GM23338 (cell line): ENCODE data around the gene XRCC4. TPM values are rescaled to one million over a fixed set of nuclear protein-coding genes. Genes with fewer than 3 reads are reported as not detected.

ENCODE experiments used
- ATAC-seq: fragments of 200-7000 bp; cut with Tn5 transposase; 3 replicates; pipeline ENCODE4 v1.9.1; 2020
- DNase-seq: peaks from one replicate; pipeline ENCODE4 v3.0.0-alpha.2; 2015; ENCODE audit warnings: low spot score
- H2AFZ ChIP-seq: fragments of 200-600 bp; sonication (generic); 2 replicates; pipeline ENCODE4 v1.8.0; 2016; ENCODE audit warnings: antibody characterized with exemption, mild to moderate bottlenecking, moderate library complexity
- H3F3A ChIP-seq: fragments of 200-600 bp; sonication (generic); replicated peaks from 2 replicates; pipeline ENCODE4 v1.8.0; 2017; ENCODE audit warnings: antibody characterized with exemption, mixed run types, low read depth
- H3K27ac ChIP-seq: fragments of 200-600 bp; sonication (generic); 2 replicates; pipeline ENCODE4 v1.6.1; 2016; ENCODE audit warnings: low read depth
- H3K27me3 ChIP-seq: fragments of 200-600 bp; sonication (generic); 2 replicates; pipeline ENCODE4 v1.8.0; 2016; ENCODE audit warnings: mild to moderate bottlenecking, mixed run types, moderate library complexity; ENCODE audit not compliant: insufficient read depth
- H3K36me3 ChIP-seq: fragments of 200-600 bp; sonication (generic); 2 replicates; pipeline ENCODE4 v1.8.0; 2016; ENCODE audit warnings: mild to moderate bottlenecking; ENCODE audit not compliant: insufficient read depth
- H3K4me1 ChIP-seq: fragments of 200-600 bp; sonication (generic); 2 replicates; pipeline ENCODE4 v1.8.0; 2016; ENCODE audit warnings: mild to moderate bottlenecking, moderate library complexity; ENCODE audit not compliant: insufficient read depth
- H3K4me2 ChIP-seq: fragments of 200-600 bp; sonication (generic); 2 replicates; pipeline ENCODE4 v1.7.1; 2017; ENCODE audit warnings: mixed run types
- H3K4me3 ChIP-seq: fragments of 200-600 bp; sonication (generic); 2 replicates; pipeline ENCODE4 v1.6.1; 2016; ENCODE audit warnings: mixed run types
- H3K79me2 ChIP-seq: fragments of 200-600 bp; sonication (generic); replicated peaks from 2 replicates; pipeline ENCODE4 v1.8.0; 2017; ENCODE audit warnings: mild to moderate bottlenecking; ENCODE audit not compliant: insufficient read depth
- H3K9me2 ChIP-seq: fragments of 200-600 bp; sonication (generic); 2 replicates; pipeline ENCODE4 v1.8.0; 2017; ENCODE audit not compliant: insufficient read depth
- H4K20me1 ChIP-seq: fragments of 200-600 bp; sonication (generic); replicated peaks from 2 replicates; pipeline ENCODE4 v1.8.0; 2017; ENCODE audit warnings: mild to moderate bottlenecking; ENCODE audit not compliant: insufficient read depth
- H3K27ac Mint-ChIP-seq: 2 replicates; pipeline ENCODE4 v1.8.0; 2020; ENCODE audit warnings: inconsistent platforms, mild to moderate bottlenecking, moderate library complexity, mixed read lengths
- H3K27me3 Mint-ChIP-seq: 3 replicates; pipeline ENCODE4 v1.8.0; 2022; ENCODE audit warnings: low read depth, mild to moderate bottlenecking, moderate library complexity, mixed read lengths, inconsistent platforms; ENCODE audit not compliant: insufficient read depth, poor library complexity
- H3K36me3 Mint-ChIP-seq: 3 replicates; pipeline ENCODE4 v1.8.0; 2021; ENCODE audit warnings: low read depth, mild to moderate bottlenecking, inconsistent platforms, moderate library complexity, mixed read lengths
- H3K4me1 Mint-ChIP-seq: 3 replicates; pipeline ENCODE4 v1.8.0; 2020; ENCODE audit warnings: mild to moderate bottlenecking, inconsistent platforms, mixed read lengths
- H3K4me3 Mint-ChIP-seq: 3 replicates; pipeline ENCODE4 v1.8.0; 2021; ENCODE audit warnings: moderate library complexity, mild to moderate bottlenecking, inconsistent platforms, mixed read lengths
- H3K9me3 Mint-ChIP-seq: 3 replicates; pipeline ENCODE4 v1.8.0; 2020; ENCODE audit warnings: moderate library complexity, mild to moderate bottlenecking, inconsistent platforms, mixed read lengths
- CREB1 ChIP-seq: fragments of 250-450 bp; sonication (Bioruptor Pico); IDR thresholded peaks from 2 replicates; pipeline ENCODE4 v1.5.0; 2020; ENCODE audit warnings: low read depth, mild to moderate bottlenecking, moderate library complexity
- CTCF ChIP-seq, 2 experiments: fragments of 200-600 bp in 1 of 2; sonication (generic) in 1 of 2; conservative IDR thresholded peaks; 2 replicates each; pipeline versions ENCODE4 v1.5.1 to v1.6.1; 2016 to 2017; ENCODE audit warnings: antibody characterized with exemption in 2 of 2, low read depth in 2 of 2, mild to moderate bottlenecking in 2 of 2, moderate library complexity in 1 of 2
- EZH2 ChIP-seq: fragments of 200-600 bp; sonication (generic); IDR thresholded peaks from one replicate; pipeline ENCODE4 v1.8.0; 2017; ENCODE audit warnings: antibody characterized with exemption, mild to moderate bottlenecking, low read depth; ENCODE audit not compliant: unreplicated experiment
- EZH2phosphoT487 ChIP-seq: fragments of 200-600 bp; sonication (generic); IDR thresholded peaks from one replicate; pipeline ENCODE4 v1.8.1; 2018; ENCODE audit warnings: antibody characterized with exemption; ENCODE audit not compliant: unreplicated experiment
- NANOG ChIP-seq: IDR thresholded peaks from 2 replicates; pipeline ENCODE4 v1.6.1; 2016; ENCODE audit warnings: antibody characterized with exemption, borderline replicate concordance
- POLR2AphosphoS5 ChIP-seq: IDR thresholded peaks from 2 replicates; pipeline ENCODE4 v1.6.1; 2016; ENCODE audit warnings: antibody characterized with exemption, low read depth
- REST ChIP-seq: IDR thresholded peaks from one replicate; pipeline ENCODE4 v1.6.1; 2018; ENCODE audit warnings: antibody characterized with exemption; ENCODE audit not compliant: unreplicated experiment
- STAT1 ChIP-seq: IDR thresholded peaks from one replicate; pipeline ENCODE4 v1.6.1; 2016; ENCODE audit warnings: antibody characterized with exemption; ENCODE audit not compliant: unreplicated experiment
- ZNF114 ChIP-seq: fragments of 250-450 bp; sonication (Bioruptor Pico); IDR thresholded peaks from 2 replicates; pipeline ENCODE4 v1.5.0; 2020; ENCODE audit warnings: mild to moderate bottlenecking, moderate library complexity
- ZNF331 ChIP-seq: fragments of 250-450 bp; sonication (Bioruptor Pico); IDR thresholded peaks from 2 replicates; pipeline ENCODE4 v1.5.0; 2020; ENCODE audit warnings: low read depth, mild to moderate bottlenecking, moderate library complexity
- polyA plus RNA-seq: library from polyadenylated mRNA; unstranded; fragments of >200 nt; fragmentation: Nextera tagmentation; extraction: Ambion mirVana; gene quantifications from 2 replicates; pipeline ENCODE4 v1.2.1, GENCODE V29; 2016
- total RNA-seq: library from RNA; depleted of rRNA; stranded (reverse); fragments of >200 nt; shearing (Covaris generic); gene quantifications from 2 replicates; pipeline ENCODE4 v1.2.3, GENCODE V29; 2014
- TF ChIP-seq, protein P1 (sequence below): IDR thresholded peaks from 2 replicates; pipeline ENCODE4 v1.6.1; 2016; ENCODE audit warnings: antibody characterized with exemption

XRCC4 gene
- total and polyA plus RNA-seq, 2 experiments from 2014 or later, result 11.5 to 22.4 TPM

- TF ChIP-seq, protein P1, sequence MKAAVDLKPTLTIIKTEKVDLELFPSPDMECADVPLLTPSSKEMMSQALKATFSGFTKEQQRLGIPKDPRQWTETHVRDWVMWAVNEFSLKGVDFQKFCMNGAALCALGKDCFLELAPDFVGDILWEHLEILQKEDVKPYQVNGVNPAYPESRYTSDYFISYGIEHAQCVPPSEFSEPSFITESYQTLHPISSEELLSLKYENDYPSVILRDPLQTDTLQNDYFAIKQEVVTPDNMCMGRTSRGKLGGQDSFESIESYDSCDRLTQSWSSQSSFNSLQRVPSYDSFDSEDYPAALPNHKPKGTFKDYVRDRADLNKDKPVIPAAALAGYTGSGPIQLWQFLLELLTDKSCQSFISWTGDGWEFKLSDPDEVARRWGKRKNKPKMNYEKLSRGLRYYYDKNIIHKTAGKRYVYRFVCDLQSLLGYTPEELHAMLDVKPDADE, result no peak
- TF ChIP-seq REST (no peak), EZH2 (no peak), POLR2AphosphoS5 (no peak), ZNF114 (CRISPR knock-in tag) (no peak)
These were observed 309.7 kb downstream of the XRCC4 start (continued) for GRCh38 chr5:83387041-83387440.

- ATAC-seq, result no peak
- no peak overlapping the region for H3K27ac ChIP-seq
- TF ChIP-seq EZH2 (no peak), NANOG (no peak), CREB1 (CRISPR knock-in tag) (no peak), ZNF114 (CRISPR knock-in tag) (no peak), ZNF331 (CRISPR knock-in tag) (no peak), STAT1 (no peak), REST (no peak), CTCF (conservative IDR thresholded peaks at IDR 0.05; ENCODE audit: low read depth in 2 of 2) (no peak), EZH2phosphoT487 (no peak)
- TF ChIP-seq, protein P1, result no peak
These were observed 311.3 kb downstream of the XRCC4 start for GRCh38 chr5:83388608-83389007.

More at GRCh38 chr5:83388608-83389007, 311.3 kb downstream of the XRCC4 start:
- no peaks in the 10 kb centered on the region for H3K36me3 ChIP-seq
- Mint-ChIP-seq H3K4me3 (no peak overlapping the region), H3K27ac (no peak overlapping the region), H3K4me1 (no peaks in the 10 kb centered on the region; the same call in 2 of the 3 replicates), H3K9me3 (peaks cover 3% of the 10 kb centered on the region; the same call in 1 of the 3 replicates), H3K27me3 (peaks cover 2% of the 10 kb centered on the region), H3K36me3 (peaks cover 2% of the 10 kb centered on the region; the same call in 1 of the 3 replicates)
- no peaks in the 10 kb centered on the region; the same call in 1 of the 2 replicates for H3K9me2 ChIP-seq
- no peaks in the 10 kb centered on the region for H3K79me2 ChIP-seq
- no peaks in the 10 kb centered on the region for H3K27me3 ChIP-seq
- no peaks in the 10 kb centered on the region for H3K4me1 ChIP-seq
- H3K4me2 ChIP-seq, result no peak overlapping the region
- no peak for DNase-seq
- H3F3A ChIP-seq, result no peaks in the 10 kb centered on the region
- no peak overlapping the region for H3K4me3 ChIP-seq
- H2AFZ ChIP-seq, result no peak overlapping the region
- H4K20me1 ChIP-seq, result no peaks in the 10 kb centered on the region
